SHP77 treated with DMSO at 0.1 percent for 48 hours (cell line): ENCODE measurements around the gene FBN1.

ENCODE experiments used
- DNase-seq: peaks from one replicate; lab custom pipeline; 2025; lab: John Stamatoyannopoulos, UW

Gene FBN1

GRCh38 chr15:48469271-48469670, 176.2 kb downstream of the FBN1 start:
- no peak for DNase-seq

- DNase-seq, result no peak
Measured at GRCh38 chr15:48467801-48468200, 177.7 kb downstream of the FBN1 start.

- DNase-seq, result no peak
Measured at GRCh38 chr15:48466820-48467219, 178.7 kb downstream of the FBN1 start.

GRCh38 chr15:48466079-48466478, 179.4 kb downstream of the FBN1 start:
- DNase-seq, result no peak

- DNase-seq, result no peak
Measured at GRCh38 chr15:48465410-48465809, 180.1 kb downstream of the FBN1 start.

GRCh38 chr15:48463366-48463880, 182.1 kb downstream of the FBN1 start:
- DNase-seq, result no peak

- no peak for DNase-seq
Measured at GRCh38 chr15:48462688-48463087, 182.8 kb downstream of the FBN1 start.

- no peak for DNase-seq
Measured at GRCh38 chr15:48459571-48460442, 185.7 kb downstream of the FBN1 start.

GRCh38 chr15:48458876-48459275, 186.6 kb downstream of the FBN1 start:
- no peak for DNase-seq

GRCh38 chr15:48456134-48456533, 189.4 kb downstream of the FBN1 start:
- DNase-seq, result no peak

GRCh38 chr15:48451736-48452135, 193.8 kb downstream of the FBN1 start:
- no peak for DNase-seq

- no peak for DNase-seq
Measured at GRCh38 chr15:48451241-48451640, 194.3 kb downstream of the FBN1 start.

- DNase-seq, result no peak
Measured at GRCh38 chr15:48449734-48450133, 195.8 kb downstream of the FBN1 start.

GRCh38 chr15:48447657-48448056, 197.9 kb downstream of the FBN1 start:
- no peak for DNase-seq

- DNase-seq, result no peak
Measured at GRCh38 chr15:48447058-48447457, 198.5 kb downstream of the FBN1 start.

- no peak for DNase-seq
Measured at GRCh38 chr15:48442011-48442410, 203.5 kb downstream of the FBN1 start.

GRCh38 chr15:48440084-48440483, 205.4 kb downstream of the FBN1 start:
- no peak for DNase-seq

GRCh38 chr15:48437178-48437577, 208.3 kb downstream of the FBN1 start:
- DNase-seq, result no peak

- DNase-seq, result no peak
Measured at GRCh38 chr15:48435321-48435720, 210.2 kb downstream of the FBN1 start.

GRCh38 chr15:48433226-48433886, 212.2 kb downstream of the FBN1 start:
- no peak for DNase-seq

- no peak for DNase-seq
Measured at GRCh38 chr15:48432688-48433087, 212.8 kb downstream of the FBN1 start.

- no peak for DNase-seq
Measured at GRCh38 chr15:48427960-48428547, 217.5 kb downstream of the FBN1 start.

- DNase-seq, result no peak
Measured at GRCh38 chr15:48427479-48427878, 218.0 kb downstream of the FBN1 start.
